ENCODE measurements around the gene FAF1.
"Not testable (repeated sequence)": the region's sequence is repeated elsewhere in the genome, so short reads cannot be mapped to it uniquely, and the experiment has no call there.

Gene FAF1

DNA sequence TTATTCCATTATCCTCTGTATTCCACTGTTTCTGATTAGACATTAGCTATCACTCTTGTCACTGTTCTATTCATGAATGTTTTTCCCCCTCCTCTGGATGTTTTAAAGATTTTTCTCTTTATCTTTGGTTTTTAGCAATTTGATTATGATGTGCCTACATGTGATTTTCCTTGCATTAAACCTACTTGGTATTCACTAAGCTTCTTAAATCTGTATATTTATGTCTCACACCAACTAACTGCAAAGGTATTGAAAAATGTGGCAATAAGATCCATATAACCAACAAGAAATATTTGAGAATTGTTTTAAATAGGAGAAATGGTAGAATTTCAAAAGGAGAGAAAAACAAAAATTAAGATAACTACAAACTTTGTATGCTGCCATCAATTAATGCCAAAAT lies 25.2 kb downstream of the FAF1 start:
- Histone ChIP-seq H3K27ac (ENCODE audit: low read depth in 2 of 2, low read length in 2 of 2) (no peak overlapping the region), H3K9me3 (ENCODE audit: control insufficient read depth in 2 of 2, low read length in 2 of 2) (no peaks in the 10 kb centered on the region), H3K27me3 (ENCODE audit: control insufficient read depth in 2 of 2, insufficient read depth in 2 of 2, low read length in 2 of 2) (no peaks in the 10 kb centered on the region), H3K36me3 (ENCODE audit: control insufficient read depth in 2 of 2, insufficient read depth in 2 of 2, low read length in 2 of 2) (no peaks in the 10 kb centered on the region), H3K9ac (ENCODE audit: low read depth in 1 of 2, low read length in 2 of 2) (no peak overlapping the region), H3K4me1 (ENCODE audit: control insufficient read depth in 2 of 2, insufficient read depth in 2 of 2, low read length in 2 of 2) (peaks cover 0 to 2% of the 10 kb centered on the region in 2 donors), H3K4me3 (ENCODE audit: low read length in 2 of 2) (no peak overlapping the region)

DNA sequence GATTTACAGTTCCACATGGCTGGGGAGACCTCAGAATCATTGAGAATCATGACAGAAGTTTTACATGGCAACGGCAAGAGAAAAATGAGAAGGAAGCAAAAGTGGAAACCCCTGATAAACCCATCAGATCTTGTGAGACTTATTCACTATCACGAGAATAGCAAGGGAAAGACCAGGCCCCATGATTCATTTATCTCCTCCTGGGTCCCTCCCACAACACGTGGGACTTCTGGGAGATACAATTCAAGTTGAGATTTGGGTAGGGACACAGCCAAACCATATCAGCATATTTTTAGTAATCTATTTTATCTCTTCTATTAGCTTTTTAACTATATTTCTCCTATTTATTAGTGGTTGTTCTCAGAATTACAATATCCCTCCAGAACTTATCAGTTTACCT lies 26.3 kb downstream of the FAF1 start:
- not testable (repeated sequence) for H3K4me1 ChIP-seq (ENCODE audit: control insufficient read depth in 2 of 2, insufficient read depth in 2 of 2, low read length in 2 of 2); H3K36me3 ChIP-seq (ENCODE audit: control insufficient read depth in 2 of 2, insufficient read depth in 2 of 2, low read length in 2 of 2); H3K9me3 ChIP-seq (ENCODE audit: control insufficient read depth in 2 of 2, low read length in 2 of 2); H3K4me3 ChIP-seq (ENCODE audit: low read length in 2 of 2); H3K27ac ChIP-seq (ENCODE audit: low read depth in 2 of 2, low read length in 2 of 2); H3K27me3 ChIP-seq (ENCODE audit: control insufficient read depth in 2 of 2, insufficient read depth in 2 of 2, low read length in 2 of 2); H3K9ac ChIP-seq (ENCODE audit: low read depth in 1 of 2, low read length in 2 of 2)

DNA sequence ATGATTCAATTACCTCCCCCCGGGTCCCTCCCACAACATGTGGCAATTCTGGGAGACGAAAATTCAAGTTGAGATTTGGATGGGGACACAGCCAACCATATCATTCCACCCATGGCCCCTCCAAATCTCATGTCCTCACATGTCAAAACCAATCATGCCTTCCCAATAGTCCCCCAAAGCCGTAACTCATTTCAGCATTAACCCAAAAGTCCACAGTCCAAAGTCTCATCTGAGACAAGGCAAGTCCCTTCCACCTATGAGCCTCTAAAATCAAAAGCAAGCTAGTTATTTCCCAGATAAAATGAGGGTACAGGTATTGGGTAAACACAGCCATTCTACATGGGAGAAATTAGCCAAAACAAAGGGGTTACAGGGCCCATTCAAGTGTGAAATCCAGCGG lies 28.0 kb downstream of the FAF1 start:
- not testable (repeated sequence) for H3K9ac ChIP-seq (ENCODE audit: low read depth in 1 of 2, low read length in 2 of 2); H3K27ac ChIP-seq (ENCODE audit: low read depth in 2 of 2, low read length in 2 of 2); H3K36me3 ChIP-seq (ENCODE audit: control insufficient read depth in 2 of 2, insufficient read depth in 2 of 2, low read length in 2 of 2); H3K4me3 ChIP-seq (ENCODE audit: low read length in 2 of 2); H3K4me1 ChIP-seq (ENCODE audit: control insufficient read depth in 2 of 2, insufficient read depth in 2 of 2, low read length in 2 of 2); H3K9me3 ChIP-seq (ENCODE audit: control insufficient read depth in 2 of 2, low read length in 2 of 2); H3K27me3 ChIP-seq (ENCODE audit: control insufficient read depth in 2 of 2, insufficient read depth in 2 of 2, low read length in 2 of 2)

DNA sequence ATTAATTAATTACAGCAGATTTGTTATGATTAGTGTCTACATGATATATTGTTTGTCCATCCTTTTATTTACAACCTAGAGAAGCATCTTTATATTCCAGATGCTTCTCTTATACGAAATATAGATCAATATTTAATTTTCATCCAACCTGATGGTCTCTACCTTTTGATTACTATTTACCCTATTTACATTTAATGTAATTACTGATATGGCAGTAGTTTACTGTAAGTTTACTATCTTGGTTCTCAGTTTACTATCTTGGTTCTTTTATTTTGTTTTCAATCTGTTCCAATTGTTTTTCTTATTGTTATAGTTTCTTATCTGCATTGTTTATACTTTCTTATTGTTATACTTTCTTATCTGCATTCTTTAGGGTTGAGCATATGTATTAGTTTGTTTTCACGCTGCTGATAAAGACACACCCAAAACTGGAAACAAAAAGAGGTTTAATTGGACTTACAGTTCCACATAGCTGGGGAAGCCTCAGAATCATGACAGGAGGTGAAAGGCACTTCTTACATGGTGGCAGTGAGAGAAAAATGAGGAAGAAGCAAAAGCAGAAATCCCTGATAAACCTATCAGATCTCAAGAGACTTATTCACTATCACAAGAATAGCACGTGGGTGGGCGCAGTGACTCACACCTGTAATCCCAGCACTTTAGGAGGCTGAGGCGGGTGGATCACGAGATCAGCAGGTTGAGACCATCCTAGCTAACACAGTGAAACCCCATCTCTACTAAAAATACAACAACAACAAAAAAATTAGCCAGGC lies 28.9 kb downstream of the FAF1 start:
- Histone ChIP-seq H3K9ac (ENCODE audit: low read depth in 1 of 2, low read length in 2 of 2) (no peak overlapping the region), H3K9me3 (ENCODE audit: control insufficient read depth in 2 of 2, low read length in 2 of 2) (no peaks in the 10 kb centered on the region), H3K4me1 (ENCODE audit: control insufficient read depth in 2 of 2, insufficient read depth in 2 of 2, low read length in 2 of 2) (peaks cover 0 to 2% of the 10 kb centered on the region in 2 donors)

DNA sequence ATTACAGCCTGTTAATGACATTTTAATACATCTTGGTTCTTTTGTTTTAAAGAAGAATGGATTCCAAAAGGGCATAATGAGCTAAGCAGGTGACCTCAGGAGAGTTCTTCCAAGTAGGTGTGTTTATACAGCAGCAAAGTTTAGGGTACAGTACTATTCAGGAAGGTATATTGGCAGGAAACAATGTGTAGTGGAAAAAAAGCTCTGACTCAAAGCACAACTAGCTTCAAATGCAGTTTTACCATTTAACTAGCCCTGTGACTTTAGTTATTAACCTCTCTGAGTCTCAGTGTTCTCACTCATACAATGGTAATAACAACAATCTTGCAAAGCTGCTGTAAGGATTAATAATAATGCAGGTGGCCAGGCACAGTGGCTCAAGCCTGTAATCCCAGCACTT lies 29.9 kb downstream of the FAF1 start:
- Histone ChIP-seq H3K36me3 (ENCODE audit: control insufficient read depth in 2 of 2, insufficient read depth in 2 of 2, low read length in 2 of 2) (no peaks in the 10 kb centered on the region), H3K4me1 (ENCODE audit: control insufficient read depth in 2 of 2, insufficient read depth in 2 of 2, low read length in 2 of 2) (peaks cover 0 to 2% of the 10 kb centered on the region in 2 donors), H3K27me3 (ENCODE audit: control insufficient read depth in 2 of 2, insufficient read depth in 2 of 2, low read length in 2 of 2) (no peaks in the 10 kb centered on the region), H3K9ac (ENCODE audit: low read depth in 1 of 2, low read length in 2 of 2) (no peak overlapping the region), H3K9me3 (ENCODE audit: control insufficient read depth in 2 of 2, low read length in 2 of 2) (no peaks in the 10 kb centered on the region), H3K4me3 (ENCODE audit: low read length in 2 of 2) (no peak overlapping the region), H3K27ac (ENCODE audit: low read depth in 2 of 2, low read length in 2 of 2) (no peak overlapping the region)

More for the DNA sequence above, 28.9 kb downstream of the FAF1 start:
- Histone ChIP-seq H3K36me3 (ENCODE audit: control insufficient read depth in 2 of 2, insufficient read depth in 2 of 2, low read length in 2 of 2) (no peaks in the 10 kb centered on the region), H3K4me3 (ENCODE audit: low read length in 2 of 2) (no peak overlapping the region), H3K27ac (ENCODE audit: low read depth in 2 of 2, low read length in 2 of 2) (no peak overlapping the region), H3K27me3 (ENCODE audit: control insufficient read depth in 2 of 2, insufficient read depth in 2 of 2, low read length in 2 of 2) (no peaks in the 10 kb centered on the region)

DNA sequence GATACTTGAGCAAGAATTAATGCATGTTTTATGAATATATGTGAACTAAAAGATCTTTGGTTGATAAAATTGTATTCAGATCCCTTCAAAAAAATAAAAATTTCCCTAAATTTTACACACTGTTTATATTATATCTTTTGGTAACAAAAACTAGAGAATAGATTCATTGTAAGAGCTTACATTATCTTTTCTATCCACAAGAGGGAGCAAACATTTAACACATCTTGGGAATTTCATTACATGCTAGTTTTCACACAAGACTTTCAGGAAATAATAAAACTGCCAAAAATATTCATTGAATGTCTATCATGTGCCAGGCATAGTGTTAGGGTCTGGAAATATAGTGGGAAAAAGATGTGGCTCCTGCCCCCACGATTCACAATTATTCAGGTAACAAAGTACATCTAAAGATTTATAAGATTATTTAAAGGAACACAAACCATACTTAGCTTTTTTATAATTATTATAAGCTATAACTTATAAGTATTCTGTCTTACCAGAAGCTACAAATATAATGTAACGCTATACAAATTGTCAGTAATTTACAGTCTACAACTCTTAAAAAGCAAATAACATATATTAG lies 30.6 kb downstream of the FAF1 start:
- H3K27me3 ChIP-seq (ENCODE audit: control insufficient read depth in 2 of 2, insufficient read depth in 2 of 2, low read length in 2 of 2): no peaks in the 10 kb centered on the region
- H3K4me1 ChIP-seq (ENCODE audit: control insufficient read depth in 2 of 2, insufficient read depth in 2 of 2, low read length in 2 of 2): peaks cover 0 to 2% of the 10 kb centered on the region in 2 donors
- no peak overlapping the region for H3K9ac ChIP-seq (ENCODE audit: low read depth in 1 of 2, low read length in 2 of 2)
- no peaks in the 10 kb centered on the region for H3K9me3 ChIP-seq (ENCODE audit: control insufficient read depth in 2 of 2, low read length in 2 of 2)
- no peaks in the 10 kb centered on the region for H3K36me3 ChIP-seq (ENCODE audit: control insufficient read depth in 2 of 2, insufficient read depth in 2 of 2, low read length in 2 of 2)
- no peak overlapping the region for H3K27ac ChIP-seq (ENCODE audit: low read depth in 2 of 2, low read length in 2 of 2)
- H3K4me3 ChIP-seq (ENCODE audit: low read length in 2 of 2): no peak overlapping the region

DNA sequence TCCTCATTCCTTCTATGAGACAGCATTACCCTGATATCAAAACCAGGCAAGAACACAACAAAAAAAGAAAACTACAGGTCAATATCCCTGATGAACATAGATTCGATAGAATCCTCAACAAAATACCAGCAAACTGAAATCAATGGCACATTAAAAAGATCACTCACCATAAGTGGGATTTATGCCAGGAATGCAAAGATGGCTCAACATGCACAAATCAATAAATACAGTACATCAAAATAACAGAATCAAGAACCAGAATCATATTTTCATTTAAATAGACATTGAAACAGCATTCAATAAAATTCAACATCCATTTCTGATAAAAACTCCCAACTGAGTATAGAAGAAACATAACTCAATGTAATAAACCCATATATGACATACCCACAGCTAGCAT lies 36.5 kb downstream of the FAF1 start:
- no peak overlapping the region for H3K4me3 ChIP-seq (ENCODE audit: low read length in 2 of 2)
- no peaks in the 10 kb centered on the region for H3K27me3 ChIP-seq (ENCODE audit: control insufficient read depth in 2 of 2, insufficient read depth in 2 of 2, low read length in 2 of 2)
- H3K4me1 ChIP-seq (ENCODE audit: control insufficient read depth in 2 of 2, insufficient read depth in 2 of 2, low read length in 2 of 2): no peaks in the 10 kb centered on the region
- H3K9ac ChIP-seq (ENCODE audit: low read depth in 1 of 2, low read length in 2 of 2): no peak overlapping the region
- H3K36me3 ChIP-seq (ENCODE audit: control insufficient read depth in 2 of 2, insufficient read depth in 2 of 2, low read length in 2 of 2): no peaks in the 10 kb centered on the region
- no peak overlapping the region for H3K27ac ChIP-seq (ENCODE audit: low read depth in 2 of 2, low read length in 2 of 2)
- H3K9me3 ChIP-seq (ENCODE audit: control insufficient read depth in 2 of 2, low read length in 2 of 2): no peaks in the 10 kb centered on the region

DNA sequence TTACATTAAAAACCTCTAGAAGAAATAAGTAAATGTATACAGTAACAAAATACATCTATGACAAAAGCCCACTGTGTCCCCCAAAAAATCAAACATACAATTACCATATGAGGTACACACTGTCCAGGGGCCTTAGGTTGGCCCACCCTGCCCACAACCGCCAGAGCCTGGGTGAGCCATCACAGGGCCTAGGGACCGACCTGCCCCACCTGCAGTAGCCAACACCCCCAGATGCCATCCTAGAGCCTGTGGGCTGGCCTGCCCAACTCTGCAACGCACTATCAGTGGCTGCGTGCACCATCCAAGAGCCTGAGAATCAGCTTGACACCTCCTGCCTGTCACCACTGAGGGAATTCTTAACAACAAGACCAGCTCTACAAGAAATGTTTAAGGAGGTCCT lies 39.0 kb downstream of the FAF1 start:
- no peaks in the 10 kb centered on the region for H3K4me1 ChIP-seq (ENCODE audit: control insufficient read depth in 2 of 2, insufficient read depth in 2 of 2, low read length in 2 of 2)
- H3K27me3 ChIP-seq (ENCODE audit: control insufficient read depth in 2 of 2, insufficient read depth in 2 of 2, low read length in 2 of 2): no peaks in the 10 kb centered on the region
- no peaks in the 10 kb centered on the region for H3K36me3 ChIP-seq (ENCODE audit: control insufficient read depth in 2 of 2, insufficient read depth in 2 of 2, low read length in 2 of 2)
- H3K9me3 ChIP-seq (ENCODE audit: control insufficient read depth in 2 of 2, low read length in 2 of 2): no peaks in the 10 kb centered on the region
- H3K9ac ChIP-seq (ENCODE audit: low read depth in 1 of 2, low read length in 2 of 2): no peak overlapping the region
- H3K27ac ChIP-seq (ENCODE audit: low read depth in 2 of 2, low read length in 2 of 2): no peak overlapping the region
- H3K4me3 ChIP-seq (ENCODE audit: low read length in 2 of 2): no peak overlapping the region

DNA sequence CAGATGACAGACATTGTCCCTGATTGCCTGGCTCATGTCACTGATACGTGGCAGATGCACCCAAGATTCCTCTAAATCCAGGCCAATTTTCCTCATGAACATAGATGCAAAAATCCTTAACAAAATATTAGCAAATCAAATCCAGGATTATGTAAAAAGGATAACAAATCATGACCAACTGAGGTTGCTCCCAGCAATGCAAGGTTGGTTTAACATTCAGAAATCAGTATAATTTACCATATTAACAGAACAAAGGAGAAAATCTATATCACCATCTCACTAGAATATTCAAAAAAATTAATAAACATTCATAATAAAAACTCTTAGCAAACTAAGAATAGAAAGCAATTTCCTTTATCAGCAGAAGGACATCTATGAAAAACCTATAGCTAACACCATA lies 39.7 kb downstream of the FAF1 start:
- H3K36me3 ChIP-seq (ENCODE audit: control insufficient read depth in 2 of 2, insufficient read depth in 2 of 2, low read length in 2 of 2): no peaks in the 10 kb centered on the region
- no peaks in the 10 kb centered on the region for H3K4me1 ChIP-seq (ENCODE audit: control insufficient read depth in 2 of 2, insufficient read depth in 2 of 2, low read length in 2 of 2)
- H3K27me3 ChIP-seq (ENCODE audit: control insufficient read depth in 2 of 2, insufficient read depth in 2 of 2, low read length in 2 of 2): no peaks in the 10 kb centered on the region
- H3K9me3 ChIP-seq (ENCODE audit: control insufficient read depth in 2 of 2, low read length in 2 of 2): no peaks in the 10 kb centered on the region
- H3K4me3 ChIP-seq (ENCODE audit: low read length in 2 of 2): no peak overlapping the region
- no peak overlapping the region for H3K27ac ChIP-seq (ENCODE audit: low read depth in 2 of 2, low read length in 2 of 2)
- H3K9ac ChIP-seq (ENCODE audit: low read depth in 1 of 2, low read length in 2 of 2): no peak overlapping the region

DNA sequence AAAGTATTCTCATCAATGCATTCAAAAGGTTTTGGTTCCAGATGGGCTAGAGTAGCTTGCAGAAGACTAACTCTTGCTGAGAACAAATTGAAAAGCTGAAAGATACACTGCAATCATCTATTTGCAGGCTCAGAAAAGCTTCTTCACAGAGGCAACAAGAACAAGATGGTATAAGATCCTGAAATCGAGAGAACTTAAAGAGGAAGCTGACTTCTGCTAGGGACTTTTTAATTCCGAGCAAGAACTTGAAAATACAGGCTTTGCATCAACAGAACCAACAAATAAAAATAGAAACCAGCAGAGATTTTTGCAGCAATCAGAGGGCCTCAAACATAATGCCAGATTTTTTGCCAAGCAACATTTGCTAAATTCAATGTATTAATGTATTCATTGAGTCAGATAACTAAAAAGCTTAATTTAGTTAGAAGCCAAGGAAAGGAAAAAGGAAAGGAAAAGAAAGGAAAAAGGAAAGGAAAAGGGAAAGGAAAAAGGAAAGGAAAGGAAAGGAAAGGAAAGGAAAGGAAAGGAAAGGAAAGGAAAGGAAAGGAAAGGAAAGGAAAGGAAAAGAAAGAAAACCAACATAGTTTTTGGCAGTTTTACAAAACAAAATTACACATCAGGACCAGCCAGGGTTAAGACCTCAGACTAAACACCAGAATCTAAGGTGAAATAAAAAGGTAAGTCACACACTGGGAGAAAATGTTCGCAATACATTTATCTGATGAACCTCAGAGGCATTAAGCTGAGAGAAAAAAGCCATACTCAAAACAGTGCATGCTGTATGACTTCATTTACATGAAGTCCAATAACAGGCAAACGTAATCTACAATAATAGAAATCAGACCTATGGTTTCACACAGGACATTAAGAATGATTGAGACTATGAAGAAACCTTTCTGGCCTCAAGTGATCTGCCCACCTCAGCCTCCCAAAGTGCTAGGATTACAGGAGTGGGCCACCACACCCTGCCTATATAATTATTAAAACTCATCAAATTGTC lies 42.6 kb downstream of the FAF1 start:
- Histone ChIP-seq H3K27ac (ENCODE audit: low read depth in 2 of 2, low read length in 2 of 2) (no peak overlapping the region), H3K4me1 (ENCODE audit: control insufficient read depth in 2 of 2, insufficient read depth in 2 of 2, low read length in 2 of 2) (no peaks in the 10 kb centered on the region), H3K9ac (ENCODE audit: low read depth in 1 of 2, low read length in 2 of 2) (no peak overlapping the region), H3K27me3 (ENCODE audit: control insufficient read depth in 2 of 2, insufficient read depth in 2 of 2, low read length in 2 of 2) (no peaks in the 10 kb centered on the region), H3K36me3 (ENCODE audit: control insufficient read depth in 2 of 2, insufficient read depth in 2 of 2, low read length in 2 of 2) (no peaks in the 10 kb centered on the region), H3K9me3 (ENCODE audit: control insufficient read depth in 2 of 2, low read length in 2 of 2) (no peaks in the 10 kb centered on the region), H3K4me3 (ENCODE audit: low read length in 2 of 2) (no peak overlapping the region)
